Ishikawa (cell line): ENCODE results near the gene CAPN5.

Experiments used
- CEBPB ChIP-seq: IDR thresholded peaks from 2 replicates; pipeline ENCODE4 v1.6.1; 2012
- EP300 ChIP-seq: IDR thresholded peaks from 2 replicates; pipeline ENCODE4 v1.6.1; 2012; ENCODE audit warnings: borderline replicate concordance
- NFIC ChIP-seq: IDR thresholded peaks from 2 replicates; pipeline ENCODE4 v1.6.1; 2012
- RAD21 ChIP-seq: IDR thresholded peaks from 2 replicates; pipeline ENCODE4 v1.6.1; 2012; ENCODE audit warnings: low read depth
- TAF1 ChIP-seq: IDR thresholded peaks from 2 replicates; pipeline ENCODE4 v1.6.1; 2012; ENCODE audit warnings: low read depth, mild to moderate bottlenecking
- TEAD4 ChIP-seq: IDR thresholded peaks from 2 replicates; pipeline ENCODE4 v1.6.1; 2012
- YY1 ChIP-seq: IDR thresholded peaks from 2 replicates; pipeline ENCODE4 v1.6.1; 2012; ENCODE audit warnings: low read depth
- TF ChIP-seq, protein P1 (sequence below): IDR thresholded peaks from 2 replicates; pipeline ENCODE4 v1.6.1; 2012
- TF ChIP-seq, protein P2 (sequence below): IDR thresholded peaks from 2 replicates; pipeline ENCODE4 v1.6.1; 2012; ENCODE audit warnings: low read depth, mild to moderate bottlenecking

DNA sequence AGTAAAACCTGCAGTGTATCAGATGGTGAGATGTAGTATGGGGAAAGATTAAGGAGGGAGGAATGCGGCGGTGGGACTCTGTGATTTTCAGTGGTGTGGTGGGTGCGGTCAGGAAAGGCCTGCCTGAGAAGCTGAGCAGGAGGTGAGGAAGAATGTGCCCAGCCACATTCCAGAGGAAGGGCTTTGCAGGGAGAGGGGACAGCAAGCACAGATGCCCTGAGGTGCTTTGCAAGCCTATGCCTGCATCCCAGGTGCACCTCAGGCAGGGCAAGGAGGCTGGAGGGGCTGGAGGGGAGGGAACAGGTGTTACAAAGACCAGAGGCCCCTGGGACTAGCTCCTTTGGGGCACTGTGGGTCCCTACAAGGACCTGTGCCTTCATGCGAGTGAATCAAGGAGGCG lies 103.3 kb downstream of the CAPN5 start:
- TF ChIP-seq YY1: no peak
- no peak for TF ChIP-seq EP300
- no peak for TF ChIP-seq TAF1
- TF ChIP-seq NFIC: no peak
- TF ChIP-seq, protein P1, sequence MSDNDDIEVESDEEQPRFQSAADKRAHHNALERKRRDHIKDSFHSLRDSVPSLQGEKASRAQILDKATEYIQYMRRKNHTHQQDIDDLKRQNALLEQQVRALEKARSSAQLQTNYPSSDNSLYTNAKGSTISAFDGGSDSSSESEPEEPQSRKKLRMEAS: no peak
- no peak for TF ChIP-seq RAD21
- no peak for TF ChIP-seq TEAD4
- TF ChIP-seq CEBPB: no peak
- TF ChIP-seq, protein P2, sequence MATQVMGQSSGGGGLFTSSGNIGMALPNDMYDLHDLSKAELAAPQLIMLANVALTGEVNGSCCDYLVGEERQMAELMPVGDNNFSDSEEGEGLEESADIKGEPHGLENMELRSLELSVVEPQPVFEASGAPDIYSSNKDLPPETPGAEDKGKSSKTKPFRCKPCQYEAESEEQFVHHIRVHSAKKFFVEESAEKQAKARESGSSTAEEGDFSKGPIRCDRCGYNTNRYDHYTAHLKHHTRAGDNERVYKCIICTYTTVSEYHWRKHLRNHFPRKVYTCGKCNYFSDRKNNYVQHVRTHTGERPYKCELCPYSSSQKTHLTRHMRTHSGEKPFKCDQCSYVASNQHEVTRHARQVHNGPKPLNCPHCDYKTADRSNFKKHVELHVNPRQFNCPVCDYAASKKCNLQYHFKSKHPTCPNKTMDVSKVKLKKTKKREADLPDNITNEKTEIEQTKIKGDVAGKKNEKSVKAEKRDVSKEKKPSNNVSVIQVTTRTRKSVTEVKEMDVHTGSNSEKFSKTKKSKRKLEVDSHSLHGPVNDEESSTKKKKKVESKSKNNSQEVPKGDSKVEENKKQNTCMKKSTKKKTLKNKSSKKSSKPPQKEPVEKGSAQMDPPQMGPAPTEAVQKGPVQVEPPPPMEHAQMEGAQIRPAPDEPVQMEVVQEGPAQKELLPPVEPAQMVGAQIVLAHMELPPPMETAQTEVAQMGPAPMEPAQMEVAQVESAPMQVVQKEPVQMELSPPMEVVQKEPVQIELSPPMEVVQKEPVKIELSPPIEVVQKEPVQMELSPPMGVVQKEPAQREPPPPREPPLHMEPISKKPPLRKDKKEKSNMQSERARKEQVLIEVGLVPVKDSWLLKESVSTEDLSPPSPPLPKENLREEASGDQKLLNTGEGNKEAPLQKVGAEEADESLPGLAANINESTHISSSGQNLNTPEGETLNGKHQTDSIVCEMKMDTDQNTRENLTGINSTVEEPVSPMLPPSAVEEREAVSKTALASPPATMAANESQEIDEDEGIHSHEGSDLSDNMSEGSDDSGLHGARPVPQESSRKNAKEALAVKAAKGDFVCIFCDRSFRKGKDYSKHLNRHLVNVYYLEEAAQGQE: no peak
